Head of caudate nucleus (tissue), 42 donors: Measurements from ENCODE around the gene PUM1.

Experiments
- DNase-seq, 42 donors: peaks; one replicate each; pipeline versions ENCODE4 v3.0.0 to v3.0.0-alpha.2; 2020 to 2021; ENCODE audit warnings: mixed read lengths in 7 of 42
- intact Hi-C: fragments of 100-400 bp; cut with DNase I; formaldehyde crosslinking; loops from one replicate; pipeline ENCODE4 v1.15.0; 2022

The PUM1 gene

DNA sequence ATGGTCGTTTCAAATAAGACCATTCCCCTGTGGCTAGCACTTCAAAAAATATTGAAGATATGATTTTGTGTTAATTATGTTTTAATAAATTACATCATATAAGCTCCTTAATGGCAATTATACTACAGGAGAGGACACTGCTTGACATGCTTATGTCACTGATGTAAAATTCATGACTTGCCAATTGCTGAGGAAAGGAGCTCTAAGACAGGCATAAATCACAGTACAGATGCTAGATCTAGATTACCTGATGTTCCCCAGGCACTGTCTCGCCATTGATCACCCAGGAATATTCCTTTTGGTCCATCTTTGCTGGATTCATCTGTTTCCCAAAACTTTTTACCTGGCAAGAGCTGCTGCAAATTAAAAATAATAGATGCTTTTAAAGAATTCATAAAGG, 58.8 kb downstream of the PUM1 start:
- DNase-seq: no peak

DNA sequence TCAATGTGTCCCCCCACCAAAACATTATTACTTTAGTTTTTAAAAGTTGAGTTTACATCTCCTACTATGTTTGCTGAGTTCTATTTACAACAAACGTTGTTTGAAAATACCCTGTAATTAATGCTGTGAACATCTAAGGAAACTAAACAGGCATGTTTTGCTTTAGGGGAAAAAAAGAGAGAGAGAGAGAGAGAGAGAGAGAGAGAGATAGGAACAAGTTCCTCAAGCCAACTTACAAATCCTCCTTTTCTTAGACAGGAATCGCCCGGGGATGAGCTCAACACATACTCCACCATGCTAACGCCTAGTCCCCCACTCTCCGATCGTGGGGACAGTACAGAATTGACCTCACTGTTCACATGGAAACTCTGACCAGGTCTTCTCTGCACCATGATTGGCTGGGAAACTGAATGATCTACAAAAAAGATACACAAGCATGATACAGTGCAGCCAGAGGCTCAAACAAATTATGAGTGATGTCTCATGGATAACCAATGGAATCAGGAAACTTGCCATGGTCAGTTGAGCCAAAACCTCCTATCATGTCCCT, 59.8 kb downstream of the PUM1 start:
- intact Hi-C loops: no loop called here
- no peak for DNase-seq

More for the DNA sequence above, 58.8 kb downstream of the PUM1 start:
- intact Hi-C loops: no loop called here

DNA sequence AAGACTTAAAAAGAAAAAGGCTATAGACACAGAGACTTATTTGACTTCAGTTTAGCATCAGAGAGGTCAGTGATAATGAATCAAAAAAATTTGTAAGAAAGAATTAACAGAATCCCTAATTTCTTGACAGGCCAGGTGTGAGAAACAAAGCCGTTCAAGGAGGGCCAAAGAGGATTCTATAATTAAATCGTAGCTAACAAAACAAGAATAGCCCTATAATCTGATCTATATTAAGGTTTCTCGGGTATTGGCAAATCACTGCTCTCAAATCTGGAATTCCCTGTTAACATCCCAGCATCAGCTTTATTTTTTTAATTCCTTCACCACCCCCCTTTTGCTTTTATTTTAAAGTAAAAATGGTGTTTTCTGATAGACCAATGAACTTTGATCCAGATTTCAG, 60.3 kb downstream of the PUM1 start:
- no peak for DNase-seq
- intact Hi-C loops: no loop called here

DNA sequence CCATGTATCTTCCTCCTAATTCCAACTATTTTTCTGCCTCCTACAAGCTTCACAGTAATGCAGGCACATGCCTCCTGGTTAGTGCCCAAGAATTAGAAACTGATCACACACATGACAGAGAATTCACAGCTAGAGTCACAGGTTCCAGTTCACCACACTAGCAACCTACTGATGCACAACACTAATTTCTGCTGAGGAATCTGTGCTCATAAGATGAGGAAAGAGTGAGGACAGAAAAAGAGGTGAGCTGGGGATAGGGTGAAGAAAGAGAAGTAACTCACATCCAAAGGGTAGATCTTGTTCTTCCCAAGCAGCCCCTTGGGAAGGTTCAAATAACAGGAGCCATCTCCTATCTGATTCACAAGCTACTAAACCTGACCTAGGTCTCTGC, 61.3 kb downstream of the PUM1 start:
- intact Hi-C loops: no loop called here

DNA sequence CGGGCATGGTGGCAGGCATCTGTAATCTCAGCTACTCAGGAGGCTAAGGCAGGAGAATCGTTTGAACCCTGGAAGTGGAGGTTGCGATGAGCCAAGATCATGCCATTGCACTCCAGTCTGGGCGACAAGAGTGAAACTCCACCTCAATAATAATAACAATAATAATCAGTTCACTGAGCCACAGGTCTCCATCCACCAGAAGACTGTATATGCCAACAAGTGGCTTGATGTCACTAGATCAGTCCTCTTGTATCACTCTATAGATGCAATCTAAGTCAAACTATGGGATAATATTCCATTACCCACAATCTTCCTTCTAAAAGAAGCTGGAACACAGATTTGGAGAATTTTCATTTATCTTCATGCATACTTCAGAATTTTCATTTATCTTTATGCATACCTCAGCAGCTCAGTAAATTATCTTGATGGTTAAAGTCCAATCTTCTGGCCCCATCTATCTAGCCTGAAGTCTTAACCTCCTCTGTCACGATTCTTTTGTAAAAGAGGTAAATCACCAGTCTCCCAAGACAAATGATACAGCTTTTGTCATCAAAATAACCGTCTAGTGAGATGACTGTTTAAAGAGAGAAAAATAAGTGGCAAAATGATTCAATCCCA, 61.8 kb downstream of the PUM1 start:
- DNase-seq: no peak
- intact Hi-C loops: no loop called here

More for the DNA sequence above, 61.3 kb downstream of the PUM1 start:
- no peak for DNase-seq

DNA sequence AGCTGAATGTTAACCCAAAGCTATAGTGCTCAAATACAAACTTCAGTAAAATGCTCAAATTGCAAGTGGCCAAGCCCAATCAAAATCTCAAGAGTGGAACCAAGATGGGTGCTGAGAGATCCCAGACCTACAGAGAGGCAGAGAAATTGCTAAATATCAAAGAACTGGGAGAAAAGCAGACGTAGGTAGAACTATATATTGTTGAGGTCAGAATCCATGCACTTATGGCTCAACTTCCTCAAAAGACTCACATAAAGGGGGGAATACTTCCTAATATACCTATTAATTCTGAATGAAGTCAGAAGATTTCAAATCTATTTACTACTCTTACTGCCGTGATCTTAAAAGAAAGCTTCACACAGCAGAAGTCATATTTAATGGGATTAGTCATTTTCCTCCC, 65.2 kb downstream of the PUM1 start:
- no peak for DNase-seq
- intact Hi-C loops: no loop called here

DNA sequence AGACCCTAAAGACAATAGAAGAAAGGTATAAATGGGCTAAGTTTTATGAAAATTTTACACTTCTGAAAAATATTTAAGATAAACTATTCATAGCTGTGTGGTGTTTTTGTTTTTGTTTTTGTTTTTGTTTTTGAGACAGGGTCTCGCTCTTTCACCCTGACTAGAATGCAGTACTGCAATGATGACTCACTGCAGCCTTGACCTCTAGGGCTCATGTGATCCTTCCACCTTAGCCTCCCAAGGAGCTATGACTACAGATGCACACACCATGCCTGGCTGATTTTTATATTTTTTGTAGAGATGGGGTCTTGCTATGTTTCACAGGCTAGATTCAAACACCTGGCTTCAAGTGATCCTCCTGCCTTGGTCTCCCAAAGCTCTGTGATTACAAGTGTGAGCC, 66.6 kb downstream of the PUM1 start:
- intact Hi-C loops: no loop called here
- DNase-seq: no peak

DNA sequence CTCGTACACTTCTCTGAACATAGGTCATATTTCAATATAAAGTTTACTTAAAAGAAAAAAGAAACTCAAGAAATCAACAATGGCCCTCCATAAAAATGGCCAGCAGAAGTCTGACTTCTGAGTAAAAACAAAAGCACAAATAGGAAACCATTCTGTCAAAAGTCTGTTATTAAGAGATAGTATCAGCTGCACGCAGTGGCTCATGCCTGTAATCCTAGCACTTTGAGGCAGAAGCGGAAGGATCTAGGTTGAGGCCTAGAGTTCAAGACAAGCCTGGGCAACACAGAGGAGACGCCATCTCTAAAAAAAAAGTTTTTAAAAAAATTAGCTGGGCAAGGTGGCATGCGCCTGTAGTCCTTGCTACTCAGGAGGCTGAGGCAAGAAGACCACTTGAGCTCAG, 67.3 kb downstream of the PUM1 start:
- intact Hi-C loops: no loop called here
- no peak for DNase-seq

DNA sequence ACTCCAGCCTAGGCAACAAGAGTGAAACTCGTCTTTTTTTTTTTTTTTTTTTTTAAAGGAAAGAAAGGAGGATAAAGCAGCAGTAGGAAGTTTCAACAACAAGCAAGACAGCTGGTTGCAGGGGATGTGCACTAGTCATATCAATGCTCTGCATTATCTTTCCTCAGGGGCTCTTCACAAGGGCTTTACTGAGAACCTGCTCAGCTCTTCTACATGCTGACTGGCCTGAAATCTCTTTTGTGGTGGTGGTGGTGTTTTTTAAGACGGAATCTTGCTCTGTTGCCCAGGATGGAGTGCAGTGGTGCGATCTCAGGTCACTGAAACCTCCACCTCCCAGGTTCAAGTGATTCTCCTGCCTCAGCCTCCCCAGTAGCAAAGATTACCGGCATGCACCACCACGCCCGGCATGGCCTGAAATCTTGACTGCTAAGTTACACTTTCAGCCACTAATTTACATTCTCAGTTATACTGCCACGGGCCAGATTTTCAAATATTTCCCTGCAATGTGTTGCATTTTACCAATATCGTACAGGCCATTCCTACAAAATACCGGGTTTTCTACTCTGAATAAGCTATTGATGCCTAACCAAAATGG, 68.0 kb downstream of the PUM1 start:
- intact Hi-C loops: no loop called here
- DNase-seq: no peak

DNA sequence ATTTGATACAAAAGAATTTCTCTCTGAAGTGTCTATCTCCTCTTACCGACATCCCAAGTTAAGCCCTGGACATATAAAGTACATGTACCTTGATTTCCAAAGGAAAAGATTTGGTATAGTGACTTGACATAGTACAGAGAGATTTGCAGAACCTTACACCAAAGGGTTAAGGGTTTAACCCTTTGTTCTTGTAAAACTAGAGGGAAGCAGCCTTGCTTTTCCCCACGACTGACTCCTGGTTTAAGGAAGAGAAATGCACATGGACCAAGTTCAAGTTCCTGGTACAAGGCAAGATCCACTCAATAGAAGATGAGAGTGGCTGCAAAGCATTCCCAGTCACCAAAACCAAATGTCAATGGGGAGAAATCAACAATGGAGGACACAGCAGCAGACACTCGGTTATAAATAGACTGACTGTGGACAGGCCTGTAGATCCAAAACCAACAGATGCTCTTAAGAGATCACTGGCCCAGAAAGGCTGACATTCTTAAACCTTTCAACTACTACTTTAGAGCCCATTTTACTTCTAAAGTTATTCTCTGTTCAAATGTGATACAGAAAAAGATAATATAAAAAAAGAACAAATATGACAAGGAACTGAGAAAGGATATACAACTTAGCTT, 69.4 kb downstream of the PUM1 start:
- no peak for DNase-seq
- intact Hi-C loops: no loop called here

DNA sequence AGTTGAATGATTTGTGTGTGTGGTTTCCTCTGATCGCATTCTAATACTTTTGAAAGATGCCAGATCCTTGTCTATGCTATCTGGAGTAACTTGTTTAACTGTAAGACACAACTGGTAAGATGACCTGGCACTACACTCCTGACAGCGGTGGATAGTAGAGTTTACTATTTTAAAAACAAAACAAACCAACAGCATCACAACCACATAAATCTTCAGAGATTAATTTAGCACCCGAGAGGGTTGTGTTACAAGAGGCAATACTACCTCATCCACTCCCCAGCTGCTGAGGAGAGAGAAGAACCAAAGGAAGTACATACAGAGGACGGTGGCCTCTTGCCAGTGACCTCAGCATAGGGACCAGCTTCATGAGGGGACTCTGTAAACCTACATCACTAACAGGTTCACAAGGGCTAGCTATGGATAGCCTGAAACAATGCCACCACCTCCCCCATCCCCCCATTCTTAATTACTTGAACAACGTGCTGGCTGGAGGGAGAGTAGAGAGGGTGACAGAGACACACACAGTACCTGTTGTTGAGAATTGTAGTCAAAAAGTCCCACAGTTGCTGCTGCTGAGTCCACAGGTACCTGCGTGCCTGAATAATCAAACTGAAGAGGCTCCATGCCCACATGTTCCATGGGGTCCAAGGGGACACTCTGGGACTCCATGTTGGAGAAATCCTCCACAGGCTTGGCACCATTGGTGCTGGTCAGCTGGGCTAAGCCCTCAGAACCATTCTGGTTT, 73.5 kb downstream of the PUM1 start:
- intact Hi-C loops: no loop called here
- DNase-seq: no peak

DNA sequence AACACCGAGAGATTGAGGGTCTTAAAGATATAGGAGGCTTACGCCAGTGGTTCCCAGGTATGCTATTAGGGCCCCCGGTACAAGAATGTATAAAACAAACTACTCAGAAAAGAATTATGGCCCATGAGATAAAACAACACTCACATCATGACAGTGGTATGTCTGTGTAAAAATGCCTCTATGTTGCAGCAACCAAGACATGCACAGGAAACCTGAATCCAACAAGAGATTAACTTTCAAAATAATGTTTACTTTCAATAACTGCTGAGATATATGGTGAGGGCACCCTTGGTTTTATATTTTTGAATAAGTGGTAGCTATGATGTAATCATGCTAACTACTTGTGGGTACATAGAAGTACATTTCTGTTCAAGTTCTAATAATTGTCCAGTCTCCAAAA, 74.9 kb downstream of the PUM1 start:
- intact Hi-C loops: no loop called here
- DNase-seq: no peak

DNA sequence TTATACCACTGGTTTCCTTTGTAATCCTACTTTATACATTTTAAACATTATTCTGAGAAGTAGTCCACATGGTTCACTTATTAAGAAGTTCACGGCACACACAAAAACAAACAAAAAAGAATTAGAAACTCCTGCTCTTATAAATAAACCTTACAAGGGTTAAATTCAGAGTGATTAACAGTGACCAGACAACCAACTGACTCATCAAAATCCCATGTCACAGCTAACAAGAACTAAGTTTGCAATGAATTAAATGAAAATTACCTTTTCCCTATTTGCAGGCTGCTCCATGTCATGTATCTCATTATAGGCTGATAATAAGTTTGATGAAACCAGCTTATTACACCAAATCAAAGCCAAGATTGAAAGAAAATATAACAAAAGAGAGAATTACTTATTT, 77.5 kb downstream of the PUM1 start:
- intact Hi-C loops: no loop called here
- DNase-seq: no peak

DNA sequence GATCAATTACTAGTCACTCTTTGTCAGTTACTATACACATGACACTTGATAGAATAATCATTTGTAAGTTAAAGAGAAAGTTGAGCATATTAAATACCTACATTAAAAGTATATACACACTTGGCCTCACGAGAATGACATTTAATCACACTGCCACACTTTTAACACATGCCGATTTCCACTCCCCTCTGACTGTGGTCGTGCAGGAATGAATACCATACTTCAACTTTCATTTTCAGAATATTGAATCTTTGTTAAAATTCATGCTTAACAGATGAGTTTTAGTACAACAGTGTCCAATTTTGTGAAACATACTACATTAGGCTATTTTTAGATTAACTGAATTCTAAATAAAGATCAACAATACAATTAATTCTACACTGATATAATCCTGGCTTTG, 78.8 kb downstream of the PUM1 start:
- no peak for DNase-seq
- intact Hi-C loops: no loop called here

DNA sequence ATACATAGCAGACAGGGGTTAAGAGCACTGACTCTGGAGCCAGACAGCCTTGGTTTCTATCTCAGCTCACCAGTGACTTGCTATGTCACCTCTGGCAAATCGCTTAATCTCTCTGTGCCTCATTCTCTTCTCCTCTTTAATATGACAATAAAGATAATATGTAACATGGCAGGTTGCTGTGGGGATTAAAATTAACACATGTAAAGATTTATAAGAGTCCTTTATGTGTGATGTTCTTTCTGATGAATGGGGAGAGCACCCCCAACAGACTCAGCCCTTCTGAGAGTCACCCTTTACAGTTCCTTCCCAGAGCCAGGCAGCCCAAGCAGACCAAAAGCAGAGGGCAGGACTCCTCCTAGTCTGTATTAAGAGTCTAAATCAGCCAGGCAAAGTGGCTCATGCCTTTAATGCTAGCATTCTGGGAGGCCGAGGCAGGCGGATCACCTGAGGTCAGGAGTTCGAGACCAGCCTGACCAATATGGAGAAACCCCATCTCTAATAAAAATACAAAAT, 80.5 kb downstream of the PUM1 start:
- intact Hi-C loops: no loop called here

DNA sequence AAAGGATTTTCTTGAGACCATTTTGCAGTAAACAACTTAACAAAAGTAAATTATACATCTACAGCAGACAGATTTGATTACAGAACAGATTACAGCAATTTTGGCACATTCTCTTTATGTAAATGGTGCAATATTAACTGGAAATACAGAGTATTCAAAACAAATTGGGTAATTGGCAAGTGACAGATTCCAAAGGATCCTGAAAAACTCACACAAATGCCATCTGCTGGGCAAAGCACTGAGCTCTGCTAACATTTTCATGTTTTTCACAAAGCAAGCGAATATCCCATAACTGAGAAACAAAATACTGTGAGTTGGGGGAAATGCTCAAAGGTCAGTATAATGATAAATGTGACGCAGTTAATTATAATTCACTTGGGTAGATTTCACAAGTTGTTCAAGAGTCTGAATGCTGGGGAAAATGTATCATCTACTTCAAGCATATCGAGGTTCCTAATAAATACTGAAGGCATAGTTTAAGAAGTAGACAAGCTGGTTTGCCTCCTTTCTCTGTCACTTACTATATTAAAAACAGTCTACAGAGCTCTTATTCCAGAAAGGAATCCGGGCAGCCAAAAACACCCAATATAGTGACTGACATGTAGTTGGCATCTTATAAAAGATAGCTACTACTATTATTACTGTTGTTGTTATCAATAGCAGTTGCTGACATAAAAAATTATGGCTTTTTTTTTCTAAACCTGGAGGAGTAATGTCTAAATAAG, 81.2 kb downstream of the PUM1 start:
- intact Hi-C loops: no loop called here
- no peak for DNase-seq

More for the DNA sequence above, 80.5 kb downstream of the PUM1 start:
- DNase-seq: no peak

DNA sequence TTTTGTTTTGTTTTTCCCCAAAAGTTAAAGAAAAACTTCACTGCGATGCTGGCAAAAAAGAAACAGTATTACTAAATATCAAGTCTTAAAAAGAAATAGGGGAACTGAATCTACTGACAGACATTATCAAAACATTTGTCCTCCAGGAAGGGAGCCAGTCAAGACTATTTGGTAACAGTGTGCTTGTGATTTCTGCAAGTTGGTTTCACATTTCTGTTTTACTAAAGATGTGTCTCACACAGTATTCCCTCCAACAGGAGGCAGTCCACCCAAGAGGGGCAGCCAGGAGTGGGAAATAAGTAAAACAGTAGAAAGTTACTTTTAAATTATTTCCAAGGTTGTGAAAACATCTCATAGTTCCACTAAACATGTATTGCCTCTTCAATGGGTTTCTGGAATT, 82.6 kb downstream of the PUM1 start:
- peak in 1 of 42 donors; percentile 6 for DNase-seq
- intact Hi-C loops: no loop called here

DNA sequence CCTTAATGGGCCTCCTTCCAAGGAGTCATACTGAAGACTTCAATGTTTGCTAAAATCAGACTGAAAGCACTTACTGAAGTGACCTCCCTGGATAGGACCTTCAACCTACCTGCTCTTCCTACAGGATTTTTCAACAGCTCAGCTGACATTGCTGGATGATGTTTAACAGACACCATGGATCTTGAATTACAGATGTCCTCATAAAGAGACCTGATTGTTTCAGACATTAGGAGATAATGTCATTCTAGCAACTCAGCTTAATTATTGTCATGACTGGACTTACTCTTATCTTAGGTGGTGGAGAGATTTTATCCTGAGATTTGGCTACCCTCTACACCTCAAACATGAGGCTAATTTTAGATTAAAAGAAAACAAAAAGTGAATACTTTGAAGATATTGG, 83.1 kb downstream of the PUM1 start:
- intact Hi-C loops: no loop called here
- DNase-seq: no peak

DNA sequence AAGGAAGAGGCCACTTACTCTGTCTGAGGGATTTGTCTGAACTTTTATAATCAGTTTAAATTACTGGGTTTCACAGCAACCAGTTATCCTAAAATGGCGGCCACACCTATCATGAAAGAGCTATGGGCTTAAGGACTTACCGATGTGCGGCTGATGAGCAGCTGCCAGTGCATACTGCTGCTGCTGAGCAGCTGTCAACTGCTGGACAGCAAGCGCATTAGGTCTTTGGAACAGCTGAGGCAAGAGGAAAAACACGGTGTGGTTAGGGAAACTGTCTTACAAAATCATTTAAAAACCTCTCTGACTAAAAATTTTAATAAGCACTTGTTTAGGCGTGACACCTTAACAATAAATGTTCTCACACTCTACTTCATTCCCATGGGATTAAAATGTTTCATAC, 84.3 kb downstream of the PUM1 start:
- no peak for DNase-seq
- intact Hi-C loops: no loop called here
